SKM-1 (cell line): ENCODE data around the gene ASTN2.
"Not testable (repeated sequence)": the region's sequence is repeated elsewhere in the genome, so short reads cannot be mapped to it uniquely, and the experiment has no call there.

ENCODE experiments used
- DNase-seq: peaks from one replicate; lab custom pipeline; 2025; ENCODE audit not compliant: unreplicated experiment; lab: John Stamatoyannopoulos, UW

Gene ASTN2

GRCh38 chr9:116476002-116476401 is 938.9 kb downstream of the ASTN2 start:
- DNase-seq = no peak

DNA sequence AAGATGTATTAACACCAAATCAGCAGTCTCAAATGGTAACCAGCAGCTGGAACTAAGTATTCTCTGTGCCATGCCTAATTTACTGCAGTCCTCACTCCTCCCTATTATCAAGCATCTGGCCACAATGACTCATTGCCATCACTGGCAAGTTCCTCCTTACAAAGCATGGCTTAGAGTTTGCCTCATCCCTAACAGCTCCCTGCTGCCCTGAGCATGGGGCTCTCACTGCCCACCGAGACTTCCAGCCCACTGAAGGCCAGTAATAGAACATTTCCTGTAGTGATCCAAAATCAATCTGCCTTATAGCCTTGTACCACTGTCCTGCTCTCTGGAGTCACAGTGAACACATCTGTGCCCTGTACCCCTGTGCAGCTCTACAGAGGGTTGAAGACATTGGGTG is 939.7 kb downstream of the ASTN2 start:
- no peak for DNase-seq

DNA sequence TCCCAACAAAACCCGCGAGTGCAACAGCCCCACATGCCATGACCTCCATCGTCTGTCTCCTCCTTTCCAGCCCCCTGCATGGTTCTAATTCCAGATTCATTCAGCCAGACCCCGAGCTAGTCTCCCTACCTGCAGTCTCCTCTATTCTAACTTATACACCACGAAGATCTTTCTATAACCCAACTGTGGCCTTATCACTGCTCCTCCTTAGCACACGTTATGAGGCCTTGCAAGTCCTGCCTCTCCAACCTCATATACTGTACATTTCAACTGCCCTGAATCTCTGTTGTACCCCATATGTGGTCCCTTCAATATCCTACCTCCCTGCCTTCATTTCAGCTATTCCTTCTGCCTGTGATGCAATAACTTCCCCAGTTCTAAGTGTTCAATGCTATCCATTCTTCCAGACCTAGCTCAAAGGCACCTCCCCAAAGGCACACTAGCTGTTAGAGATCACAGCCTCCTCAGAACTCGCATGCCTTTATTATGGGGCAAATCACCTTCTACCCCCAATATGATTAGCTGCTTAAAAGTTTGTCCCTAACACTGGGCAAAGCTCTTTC is 942.8 kb downstream of the ASTN2 start:
- DNase-seq = no peak

GRCh38 chr9:116471093-116471906 is 943.6 kb downstream of the ASTN2 start:
- no peak for DNase-seq

GRCh38 chr9:116468793-116469527 is 945.9 kb downstream of the ASTN2 start:
- no peak for DNase-seq

DNA sequence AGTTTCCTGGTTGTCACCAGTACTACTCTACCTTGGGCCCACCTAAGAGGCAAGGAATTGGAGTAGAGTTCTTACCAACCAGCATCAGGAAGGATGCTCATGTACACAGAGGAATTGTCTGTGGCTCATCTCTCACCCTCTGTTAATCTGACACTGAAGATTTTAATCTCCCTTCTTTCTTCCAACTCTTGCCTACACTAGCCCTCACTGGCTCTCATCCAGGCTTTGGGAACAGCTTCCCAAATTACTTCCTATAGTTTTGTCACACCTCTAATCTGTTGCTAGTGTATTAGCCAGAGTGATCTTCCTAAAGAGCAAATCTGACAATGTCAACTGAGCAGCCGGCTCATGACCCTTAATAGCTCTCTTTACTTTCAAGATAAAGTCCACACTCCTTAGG is 946.5 kb downstream of the ASTN2 start:
- DNase-seq = no peak

DNA sequence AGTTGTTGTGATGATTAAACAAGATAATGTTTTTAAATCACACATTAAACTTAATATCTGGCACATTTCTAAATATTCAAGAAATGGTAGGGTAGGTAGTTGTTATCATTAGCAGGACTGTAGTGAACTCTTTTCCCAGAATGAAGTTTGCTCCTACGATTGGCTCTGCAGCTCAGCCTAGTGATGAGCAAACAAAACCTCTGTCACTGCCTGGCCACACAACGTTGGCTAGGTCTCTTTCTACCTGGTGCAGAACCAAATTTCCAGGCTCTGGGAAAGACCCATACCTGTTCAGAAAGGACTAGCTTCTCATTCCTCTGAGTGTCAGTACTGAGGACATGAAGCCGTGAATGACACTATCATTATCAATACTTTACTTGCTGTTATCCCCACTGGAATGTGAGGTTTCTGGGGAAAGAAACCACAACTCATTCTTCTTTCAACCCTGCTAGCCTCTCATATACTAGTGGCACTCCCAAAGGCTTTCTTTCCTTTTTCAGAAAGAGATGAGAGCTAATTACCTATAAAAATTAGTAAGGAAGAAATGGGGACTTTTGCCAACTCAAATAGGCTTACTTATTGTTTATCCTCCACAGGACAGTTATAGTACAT is 947.0 kb downstream of the ASTN2 start:
- no peak for DNase-seq

DNA sequence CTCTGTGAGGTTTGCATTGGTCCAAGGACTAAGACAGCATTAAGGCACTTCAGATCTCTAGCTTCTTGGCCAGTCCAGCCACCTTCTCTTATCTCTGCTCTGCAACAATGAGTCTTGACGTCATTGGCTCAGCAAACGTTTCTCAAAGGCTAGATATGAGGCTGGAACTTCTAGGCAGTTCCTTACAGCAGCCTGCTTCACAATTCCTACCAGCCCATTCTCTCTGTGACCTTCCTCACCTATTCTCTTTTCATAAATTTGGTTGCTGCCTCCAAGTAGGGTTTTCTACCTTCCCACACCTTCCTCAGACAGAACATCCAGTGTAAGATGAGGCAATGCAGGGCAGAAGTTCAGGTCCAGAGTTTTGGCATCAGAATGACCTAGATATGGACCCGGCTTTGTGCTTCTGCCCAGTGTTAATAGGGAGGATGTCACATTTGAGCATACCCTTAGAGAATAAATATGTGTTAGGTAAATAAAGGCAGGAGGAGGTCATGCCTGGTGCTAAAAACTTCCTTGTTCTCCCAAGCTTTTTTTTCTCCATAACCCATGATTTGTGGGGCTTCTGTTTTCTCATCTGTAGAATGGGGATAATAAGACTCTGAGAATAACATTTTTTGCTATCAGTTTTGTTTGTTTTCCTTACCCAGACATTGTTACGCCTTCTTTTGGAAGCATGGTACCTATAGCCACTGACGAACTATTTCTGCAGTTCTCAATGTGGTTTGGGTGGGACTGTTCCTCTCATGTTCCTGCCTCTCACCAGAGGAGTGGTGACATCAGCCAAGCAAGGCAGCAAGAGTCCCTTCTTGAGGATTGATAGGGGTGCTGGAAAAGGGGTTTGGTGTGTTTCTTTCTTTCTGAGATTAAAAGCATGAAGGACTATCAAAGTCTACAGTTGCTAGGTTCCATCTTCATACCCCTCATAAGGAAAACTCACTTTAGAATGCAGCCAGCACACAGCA is 948.3 kb downstream of the ASTN2 start:
- DNase-seq = no peak

DNA sequence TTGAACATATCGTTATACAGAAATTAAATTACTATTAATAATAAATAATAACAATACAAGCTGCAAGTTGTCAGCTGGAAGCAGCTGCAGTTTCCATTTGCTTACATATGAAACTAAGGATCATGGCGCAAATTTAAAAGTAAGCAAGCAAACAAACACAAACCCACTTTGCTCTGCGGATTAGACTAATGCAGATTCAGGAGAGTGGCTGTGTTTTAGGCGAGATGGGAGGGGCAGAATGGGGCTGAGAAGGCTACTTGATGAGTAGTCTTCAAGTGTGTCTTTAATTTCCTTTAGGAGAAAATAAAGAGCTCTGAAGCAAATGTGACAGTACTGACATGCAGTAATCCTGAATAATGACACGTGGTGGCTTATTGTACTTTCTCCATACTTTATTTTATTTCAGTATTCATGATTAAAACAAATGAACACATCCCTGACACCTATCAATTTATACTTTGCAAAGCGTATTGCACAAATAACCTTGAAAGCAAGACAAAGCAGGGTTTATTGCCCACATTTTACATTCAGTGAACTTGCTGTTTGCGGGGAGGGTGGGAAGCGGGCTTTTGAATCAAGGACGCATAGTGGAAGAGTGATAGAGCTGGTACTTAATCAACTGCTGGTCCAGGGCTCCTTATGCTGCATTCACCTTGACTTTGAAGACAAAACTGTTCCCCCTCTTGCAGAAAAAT is 949.1 kb downstream of the ASTN2 start:
- no peak for DNase-seq

GRCh38 chr9:116464987-116465571 is 949.8 kb downstream of the ASTN2 start:
- no peak for DNase-seq

DNA sequence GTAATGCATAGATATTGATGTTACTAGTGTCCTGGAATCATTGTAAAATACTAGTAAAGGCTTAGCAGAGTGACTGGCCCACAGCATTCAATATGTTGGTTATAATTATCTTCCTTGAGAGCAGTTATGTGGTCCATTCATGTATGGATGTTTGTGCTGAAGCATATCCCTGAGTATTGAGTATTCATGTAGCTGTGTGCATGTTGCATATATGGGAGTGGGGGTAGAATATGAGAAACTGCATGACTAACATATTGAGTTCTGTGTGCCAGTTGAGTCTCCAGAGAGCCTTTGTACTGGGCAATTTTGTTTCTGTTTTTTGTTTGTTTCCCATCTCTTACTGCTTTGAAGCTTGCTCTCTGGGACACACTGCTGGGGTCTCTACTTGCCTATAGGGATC is 950.4 kb downstream of the ASTN2 start:
- DNase-seq = no peak

GRCh38 chr9:116461632-116462031 is 953.2 kb downstream of the ASTN2 start:
- no peak for DNase-seq

GRCh38 chr9:116460026-116460425 is 954.8 kb downstream of the ASTN2 start:
- DNase-seq = no peak

DNA sequence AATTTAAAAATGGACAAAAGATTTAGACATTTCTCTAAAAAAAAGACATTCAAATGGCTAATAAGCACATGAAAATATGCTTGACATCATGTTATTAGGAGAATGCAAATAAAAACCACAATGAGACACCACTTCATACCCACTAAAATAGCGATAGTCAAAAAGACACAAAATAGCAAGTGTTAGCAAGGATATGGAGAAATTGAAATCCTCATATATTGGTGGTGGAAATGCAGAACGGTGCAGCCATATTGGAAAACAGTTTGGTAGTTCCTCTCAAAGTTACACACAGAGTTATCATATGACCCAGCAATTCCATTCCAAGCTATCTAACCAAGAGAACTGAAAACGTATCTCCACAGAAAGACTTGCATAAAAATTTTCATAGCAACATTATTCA is 955.3 kb downstream of the ASTN2 start:
- no peak for DNase-seq

- DNase-seq = no peak
These were observed 958.3 kb downstream of the ASTN2 start for GRCh38 chr9:116456490-116457088.

GRCh38 chr9:116454539-116454938 is 960.3 kb downstream of the ASTN2 start:
- not testable (repeated sequence) for DNase-seq

- DNase-seq = no peak
These were observed 961.1 kb downstream of the ASTN2 start for GRCh38 chr9:116453785-116454184.

GRCh38 chr9:116452634-116453033 is 962.2 kb downstream of the ASTN2 start:
- DNase-seq = no peak

DNA sequence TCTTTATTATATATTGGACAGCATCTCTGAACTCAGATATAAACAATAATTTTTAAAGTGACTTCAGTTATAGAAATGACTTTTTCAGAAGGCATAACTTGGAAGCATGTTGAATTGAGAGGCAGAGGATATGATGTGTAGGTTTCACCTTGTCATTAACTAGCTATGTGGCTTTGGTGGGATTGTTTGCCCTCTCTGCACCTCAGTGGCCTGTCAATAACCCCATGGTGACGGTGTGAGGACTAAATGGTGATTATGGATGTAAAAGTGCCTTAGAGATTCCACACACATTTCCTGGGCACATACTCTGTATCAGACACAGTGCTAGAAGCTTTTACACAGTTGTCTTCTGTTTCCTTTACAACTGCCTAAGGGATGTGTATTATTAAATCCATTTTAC is 962.6 kb downstream of the ASTN2 start:
- DNase-seq = no peak
